GM23338 (cell line): ENCODE results near the gene RORC.

Experiments used
- CREB1 ChIP-seq: fragments of 250-450 bp; sonication (Bioruptor Pico); IDR thresholded peaks from 2 replicates; pipeline ENCODE4 v1.5.0; 2020; ENCODE audit warnings: low read depth, mild to moderate bottlenecking, moderate library complexity
- EZH2 ChIP-seq: fragments of 200-600 bp; sonication (generic); IDR thresholded peaks from one replicate; pipeline ENCODE4 v1.8.0; 2017; ENCODE audit warnings: antibody characterized with exemption, mild to moderate bottlenecking, low read depth; ENCODE audit not compliant: unreplicated experiment
- EZH2phosphoT487 ChIP-seq: fragments of 200-600 bp; sonication (generic); IDR thresholded peaks from one replicate; pipeline ENCODE4 v1.8.1; 2018; ENCODE audit warnings: antibody characterized with exemption; ENCODE audit not compliant: unreplicated experiment
- JUNB ChIP-seq: IDR thresholded peaks from one replicate; pipeline ENCODE4 v1.6.1; 2016; ENCODE audit warnings: antibody characterized with exemption; ENCODE audit not compliant: unreplicated experiment
- POLR2AphosphoS5 ChIP-seq: IDR thresholded peaks from 2 replicates; pipeline ENCODE4 v1.6.1; 2016; ENCODE audit warnings: antibody characterized with exemption, low read depth
- TF ChIP-seq, protein P1 (sequence below), 2 experiments: fragments of 200-600 bp in 1 of 2; sonication (generic) in 1 of 2; conservative IDR thresholded peaks; 2 replicates each; pipeline versions ENCODE4 v1.5.1 to v1.6.1; 2016 to 2017; ENCODE audit warnings: antibody characterized with exemption in 2 of 2, low read depth in 2 of 2, mild to moderate bottlenecking in 2 of 2, moderate library complexity in 1 of 2
- TF ChIP-seq, protein P2 (sequence below): IDR thresholded peaks from one replicate; pipeline ENCODE4 v1.6.1; 2018; ENCODE audit warnings: antibody characterized with exemption; ENCODE audit not compliant: unreplicated experiment

DNA sequence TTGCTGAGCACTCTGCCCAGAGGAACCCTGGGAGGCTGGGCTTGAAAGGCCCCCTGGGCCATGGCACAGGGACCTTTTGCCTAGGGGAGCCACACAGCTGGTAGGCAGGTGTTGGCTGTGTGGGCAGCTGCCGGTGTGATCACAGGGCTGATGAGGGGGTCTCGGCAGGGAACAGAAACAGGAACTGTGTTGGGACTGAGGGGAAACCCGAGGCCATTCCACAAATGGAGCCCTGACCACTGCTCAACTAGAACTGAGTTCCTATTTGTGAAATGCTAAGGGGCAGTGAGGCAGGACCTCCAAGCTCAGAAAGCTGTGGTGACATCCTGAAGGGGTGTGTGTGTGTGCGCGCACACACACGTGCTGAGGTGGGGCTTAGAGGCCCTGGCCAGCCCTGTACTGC lies 28.3 kb upstream of the RORC start:
- TF ChIP-seq, protein P1, sequence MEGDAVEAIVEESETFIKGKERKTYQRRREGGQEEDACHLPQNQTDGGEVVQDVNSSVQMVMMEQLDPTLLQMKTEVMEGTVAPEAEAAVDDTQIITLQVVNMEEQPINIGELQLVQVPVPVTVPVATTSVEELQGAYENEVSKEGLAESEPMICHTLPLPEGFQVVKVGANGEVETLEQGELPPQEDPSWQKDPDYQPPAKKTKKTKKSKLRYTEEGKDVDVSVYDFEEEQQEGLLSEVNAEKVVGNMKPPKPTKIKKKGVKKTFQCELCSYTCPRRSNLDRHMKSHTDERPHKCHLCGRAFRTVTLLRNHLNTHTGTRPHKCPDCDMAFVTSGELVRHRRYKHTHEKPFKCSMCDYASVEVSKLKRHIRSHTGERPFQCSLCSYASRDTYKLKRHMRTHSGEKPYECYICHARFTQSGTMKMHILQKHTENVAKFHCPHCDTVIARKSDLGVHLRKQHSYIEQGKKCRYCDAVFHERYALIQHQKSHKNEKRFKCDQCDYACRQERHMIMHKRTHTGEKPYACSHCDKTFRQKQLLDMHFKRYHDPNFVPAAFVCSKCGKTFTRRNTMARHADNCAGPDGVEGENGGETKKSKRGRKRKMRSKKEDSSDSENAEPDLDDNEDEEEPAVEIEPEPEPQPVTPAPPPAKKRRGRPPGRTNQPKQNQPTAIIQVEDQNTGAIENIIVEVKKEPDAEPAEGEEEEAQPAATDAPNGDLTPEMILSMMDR (conservative IDR thresholded peaks at IDR 0.05; ENCODE audit: low read depth in 2 of 2), result no peak
- TF ChIP-seq, protein P2, sequence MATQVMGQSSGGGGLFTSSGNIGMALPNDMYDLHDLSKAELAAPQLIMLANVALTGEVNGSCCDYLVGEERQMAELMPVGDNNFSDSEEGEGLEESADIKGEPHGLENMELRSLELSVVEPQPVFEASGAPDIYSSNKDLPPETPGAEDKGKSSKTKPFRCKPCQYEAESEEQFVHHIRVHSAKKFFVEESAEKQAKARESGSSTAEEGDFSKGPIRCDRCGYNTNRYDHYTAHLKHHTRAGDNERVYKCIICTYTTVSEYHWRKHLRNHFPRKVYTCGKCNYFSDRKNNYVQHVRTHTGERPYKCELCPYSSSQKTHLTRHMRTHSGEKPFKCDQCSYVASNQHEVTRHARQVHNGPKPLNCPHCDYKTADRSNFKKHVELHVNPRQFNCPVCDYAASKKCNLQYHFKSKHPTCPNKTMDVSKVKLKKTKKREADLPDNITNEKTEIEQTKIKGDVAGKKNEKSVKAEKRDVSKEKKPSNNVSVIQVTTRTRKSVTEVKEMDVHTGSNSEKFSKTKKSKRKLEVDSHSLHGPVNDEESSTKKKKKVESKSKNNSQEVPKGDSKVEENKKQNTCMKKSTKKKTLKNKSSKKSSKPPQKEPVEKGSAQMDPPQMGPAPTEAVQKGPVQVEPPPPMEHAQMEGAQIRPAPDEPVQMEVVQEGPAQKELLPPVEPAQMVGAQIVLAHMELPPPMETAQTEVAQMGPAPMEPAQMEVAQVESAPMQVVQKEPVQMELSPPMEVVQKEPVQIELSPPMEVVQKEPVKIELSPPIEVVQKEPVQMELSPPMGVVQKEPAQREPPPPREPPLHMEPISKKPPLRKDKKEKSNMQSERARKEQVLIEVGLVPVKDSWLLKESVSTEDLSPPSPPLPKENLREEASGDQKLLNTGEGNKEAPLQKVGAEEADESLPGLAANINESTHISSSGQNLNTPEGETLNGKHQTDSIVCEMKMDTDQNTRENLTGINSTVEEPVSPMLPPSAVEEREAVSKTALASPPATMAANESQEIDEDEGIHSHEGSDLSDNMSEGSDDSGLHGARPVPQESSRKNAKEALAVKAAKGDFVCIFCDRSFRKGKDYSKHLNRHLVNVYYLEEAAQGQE, result no peak
- no peak for TF ChIP-seq JUNB
- TF ChIP-seq EZH2, result no peak
- TF ChIP-seq EZH2phosphoT487, result no peak
- TF ChIP-seq CREB1 (CRISPR knock-in tag), result no peak
- no peak for TF ChIP-seq POLR2AphosphoS5
